H9 (cell line): Measurements from ENCODE around the gene TMIE. TPM values are rescaled to one million over a fixed set of nuclear protein-coding genes. Genes with fewer than 3 reads are reported as not detected.

Source experiments
- DNase-seq: peaks from one replicate; pipeline ENCODE4 v3.0.0-alpha.2; 2017
- H2AFZ ChIP-seq: one replicate; pipeline ENCODE4 v1.6.1; 2013; ENCODE audit warnings: mild to moderate bottlenecking, low read length, control low read depth, moderate library complexity
- H2AK5ac ChIP-seq: 2 replicates; pipeline ENCODE4 v1.6.1; 2013; ENCODE audit warnings: low read length, control low read depth, mixed read lengths; ENCODE audit not compliant: insufficient read length
- H2BK120ac ChIP-seq: one replicate; pipeline ENCODE4 v1.6.1; 2013; ENCODE audit warnings: low read depth, mild to moderate bottlenecking, low read length, control low read depth, inconsistent platforms; ENCODE audit not compliant: poor library complexity, severe bottlenecking
- H2BK12ac ChIP-seq: 2 replicates; pipeline ENCODE4 v1.6.1; 2013; ENCODE audit warnings: low read length, control low read depth, mixed read lengths, low read depth; ENCODE audit not compliant: insufficient read length
- H2BK15ac ChIP-seq: 2 replicates; pipeline ENCODE4 v1.6.1; 2013; ENCODE audit warnings: low read depth, low read length, control low read depth
- H2BK20ac ChIP-seq: one replicate; pipeline ENCODE4 v1.6.1; 2013; ENCODE audit warnings: low read depth, mild to moderate bottlenecking, low read length, control low read depth, inconsistent platforms; ENCODE audit not compliant: poor library complexity, severe bottlenecking
- H2BK5ac ChIP-seq: 2 replicates; pipeline ENCODE4 v1.6.1; 2013; ENCODE audit warnings: low read length, control low read depth, mixed read lengths; ENCODE audit not compliant: insufficient read length
- H3K14ac ChIP-seq: 2 replicates; pipeline ENCODE4 v1.6.1; 2013; ENCODE audit warnings: low read length, control low read depth; ENCODE audit not compliant: insufficient read depth
- H3K18ac ChIP-seq: 2 replicates; pipeline ENCODE4 v1.6.1; 2013; ENCODE audit warnings: low read depth, mild to moderate bottlenecking, mixed read lengths, low read length, control low read depth; ENCODE audit not compliant: insufficient read length
- H3K23ac ChIP-seq: 2 replicates; pipeline ENCODE4 v1.6.1; 2013; ENCODE audit warnings: low read length, control low read depth, mixed read lengths, low read depth; ENCODE audit not compliant: insufficient read length
- H3K23me2 ChIP-seq: 2 replicates; pipeline ENCODE4 v1.6.1; 2013; ENCODE audit warnings: low read depth, mild to moderate bottlenecking, mixed read lengths, low read length, control low read depth; ENCODE audit not compliant: insufficient read length, poor library complexity, severe bottlenecking
- H3K27ac ChIP-seq: 2 replicates; pipeline ENCODE4 v1.5.1; 2013; ENCODE audit warnings: low read length, control low read depth, mixed read lengths, low read depth; ENCODE audit not compliant: insufficient read length
- H3K27me3 ChIP-seq: 2 replicates; pipeline ENCODE4 v1.6.1; 2013; ENCODE audit warnings: low read length, control low read depth, inconsistent platforms; ENCODE audit not compliant: insufficient read depth
- H3K4ac ChIP-seq: 2 replicates; pipeline ENCODE4 v1.6.1; 2013; ENCODE audit warnings: low read depth, mild to moderate bottlenecking, control low read depth, inconsistent platforms, low read length, moderate library complexity
- H3K4me1 ChIP-seq: 2 replicates; pipeline ENCODE4 v1.6.1; 2013; ENCODE audit warnings: low read length, control low read depth, inconsistent platforms; ENCODE audit not compliant: insufficient read depth
- H3K4me2 ChIP-seq: 2 replicates; pipeline ENCODE4 v1.6.1; 2013; ENCODE audit warnings: low read length, control low read depth, mixed read lengths; ENCODE audit not compliant: insufficient read length, insufficient read depth
- H3K56ac ChIP-seq: 2 replicates; pipeline ENCODE4 v1.6.1; 2013; ENCODE audit warnings: low read depth, mild to moderate bottlenecking, mixed read lengths, low read length, control low read depth; ENCODE audit not compliant: insufficient read length
- H3K79me1 ChIP-seq: 2 replicates; pipeline ENCODE4 v1.6.1; 2013; ENCODE audit warnings: low read depth, mild to moderate bottlenecking, moderate library complexity, low read length, control low read depth, inconsistent platforms; ENCODE audit not compliant: insufficient read depth, poor library complexity, severe bottlenecking
- H3K79me2 ChIP-seq: 2 replicates; pipeline ENCODE4 v1.6.1; 2013; ENCODE audit warnings: low read length, control low read depth, inconsistent platforms; ENCODE audit not compliant: insufficient read depth
- H3K9ac ChIP-seq: 2 replicates; pipeline ENCODE4 v1.6.1; 2013; ENCODE audit warnings: low read length, control low read depth, mixed read lengths; ENCODE audit not compliant: insufficient read length; ENCODE audit errors: extremely low read depth
- H3K9me3 ChIP-seq: one replicate; pipeline ENCODE4 v1.6.1; 2013; ENCODE audit warnings: low read depth, low read length, inconsistent platforms; ENCODE audit not compliant: control insufficient read depth
- H3T11ph ChIP-seq: one replicate; pipeline ENCODE4 v1.6.1; 2013; ENCODE audit warnings: mild to moderate bottlenecking, low read length, control low read depth, inconsistent platforms
- H4K20me1 ChIP-seq: one replicate; pipeline ENCODE4 v1.6.1; 2013; ENCODE audit not compliant: control insufficient read depth, insufficient read length, insufficient read depth
- H4K5ac ChIP-seq: 2 replicates; pipeline ENCODE4 v1.6.1; 2013; ENCODE audit warnings: low read depth, mild to moderate bottlenecking, mixed read lengths, low read length, control low read depth; ENCODE audit not compliant: insufficient read length
- H4K8ac ChIP-seq: replicated peaks from 2 replicates; pipeline ENCODE4 v1.6.1; 2013; ENCODE audit warnings: low read length, control low read depth, mixed read lengths, low read depth; ENCODE audit not compliant: insufficient read length
- H4K91ac ChIP-seq: 2 replicates; pipeline ENCODE4 v1.6.1; 2013; ENCODE audit warnings: low read depth, mild to moderate bottlenecking, moderate library complexity, mixed read lengths, low read length, control low read depth; ENCODE audit not compliant: insufficient read length
- H3K27ac Mint-ChIP-seq, 3 experiments: 2 replicates in 2 of 3; 3 replicates in 1 of 3; pipeline ENCODE4 v1.8.0; 2020 to 2021; ENCODE audit warnings: mixed read lengths in 3 of 3, mild to moderate bottlenecking in 1 of 3, moderate library complexity in 1 of 3
- H3K27me3 Mint-ChIP-seq: 2 replicates; pipeline ENCODE4 v1.8.0; 2021; ENCODE audit warnings: low read depth, mild to moderate bottlenecking, moderate library complexity, mixed read lengths
- H3K36me3 Mint-ChIP-seq, 3 experiments: 2 replicates in 2 of 3; 3 replicates in 1 of 3; pipeline ENCODE4 v1.8.0; 2020 to 2021; ENCODE audit warnings: low read depth in 3 of 3, mixed read lengths in 3 of 3; ENCODE audit not compliant: insufficient read depth in 1 of 3
- H3K4me1 Mint-ChIP-seq, 2 experiments: 2 replicates each; pipeline ENCODE4 v1.8.0; 2020; ENCODE audit warnings: mixed read lengths in 2 of 2
- H3K4me3 Mint-ChIP-seq, 2 experiments: 2 replicates in 1 of 2; 3 replicates in 1 of 2; pipeline ENCODE4 v1.8.0; 2020 to 2021; ENCODE audit warnings: mild to moderate bottlenecking in 2 of 2, mixed read lengths in 2 of 2, moderate library complexity in 1 of 2
- H3K9me3 Mint-ChIP-seq, 2 experiments: 2 replicates in 1 of 2; 3 replicates in 1 of 2; pipeline ENCODE4 v1.8.0; 2020; ENCODE audit warnings: mild to moderate bottlenecking in 2 of 2, mixed read lengths in 2 of 2, moderate library complexity in 1 of 2
- CTCF ChIP-seq: fragments of 200-600 bp; sonication (generic); conservative IDR thresholded peaks from 3 replicates; pipeline ENCODE4 v1.8.0; 2021; ENCODE audit warnings: antibody characterized with exemption, mild to moderate bottlenecking
- WGBS: extraction: QIAGEN DNeasy Blood & Tissue Kit; methylation state at CpG from one replicate; pipeline ENCODE4 v1.1.7; 2013; ENCODE audit warnings: missing lambda C conversion rate, low lambda C conversion rate, mixed read lengths; ENCODE audit not compliant: insufficient read length; ENCODE audit errors: extremely low coverage; 5-methylcytosine and 5-hydroxymethylcytosine counted together
- total RNA-seq: library from RNA; stranded (reverse); gene quantifications from 2 replicates; pipeline ENCODE4 v1.2.1, GENCODE V29; 2021

The TMIE gene
- total RNA-seq, 1 experiment from 2014 or later: 0.63 TPM

GRCh38 chr3:46721009-46721408, 19.8 kb downstream of the TMIE start:
- H3K9me3 ChIP-seq: no peaks in the 10 kb centered on the region
- no peaks in the 10 kb centered on the region for H3K79me1 ChIP-seq
- no peak overlapping the region for H2BK12ac ChIP-seq
- no peaks in the 10 kb centered on the region for H3K23me2 ChIP-seq
- H2BK120ac ChIP-seq: no peak overlapping the region
- no peak for DNase-seq
- H3T11ph ChIP-seq: no peak overlapping the region
- no peaks in the 10 kb centered on the region for H3K27me3 ChIP-seq
- Mint-ChIP-seq H3K27me3 (peaks cover 4% of the 10 kb centered on the region), H3K4me1 (peaks cover 8 to 11% of the 10 kb centered on the region in 2 experiments), H3K27ac (no peak overlapping the region), H3K36me3 (no peaks in the 10 kb centered on the region), H3K9me3 (peaks cover 0 to 2% of the 10 kb centered on the region in 2 experiments; a peak in 1 of 5 replicates), H3K4me3 (no peak overlapping the region)
- H3K56ac ChIP-seq: no peak overlapping the region
- H2BK15ac ChIP-seq: no peak overlapping the region
- no peaks in the 10 kb centered on the region; the same call in 1 of the 2 replicates for H3K4me1 ChIP-seq
- H3K9ac ChIP-seq: no peak overlapping the region
- no peak overlapping the region for H3K23ac ChIP-seq
- no peak overlapping the region for H4K5ac ChIP-seq
- no peak overlapping the region for H2AK5ac ChIP-seq
- H3K79me2 ChIP-seq: no peaks in the 10 kb centered on the region
- no peak overlapping the region for H2AFZ ChIP-seq
- no peak for TF ChIP-seq CTCF
- no peak overlapping the region for H4K91ac ChIP-seq
- H3K14ac ChIP-seq: no peak overlapping the region
- no peak overlapping the region for H3K18ac ChIP-seq
- WGBS: no CpG with 5 or more reads among the region's 2 CpGs
- no peak overlapping the region for H3K4me2 ChIP-seq
- no peak overlapping the region for H2BK5ac ChIP-seq
- no peak overlapping the region for H3K4ac ChIP-seq
- no peaks in the 10 kb centered on the region for H4K20me1 ChIP-seq
- H3K27ac ChIP-seq: no peak overlapping the region
- no peak overlapping the region for H2BK20ac ChIP-seq
- no peak overlapping the region for H4K8ac ChIP-seq
